ENCODE results near the gene ZNF830.
"Not testable (repeated sequence)": the region's sequence is repeated elsewhere in the genome, so short reads cannot be mapped to it uniquely, and the experiment has no call there.

The ZNF830 gene

GRCh38 chr17:34996422-34997285 lies 35.3 kb downstream of the ZNF830 start:
- Histone ChIP-seq H3K36me3 (ENCODE audit: control insufficient read depth, insufficient read depth, low read length) (peaks cover 80% of the 10 kb centered on the region), H3K9me3 (ENCODE audit: control insufficient read depth, insufficient read depth, low read length) (no peaks in the 10 kb centered on the region), H3K9ac (ENCODE audit: low read depth, low read length) (no peak overlapping the region), H3K27me3 (ENCODE audit: control insufficient read depth, insufficient read depth, low read length) (no peaks in the 10 kb centered on the region), H3K4me3 (ENCODE audit: low read depth, low read length) (no peak overlapping the region), H3K4me1 (ENCODE audit: control insufficient read depth, insufficient read depth, low read length) (no peaks in the 10 kb centered on the region)

DNA sequence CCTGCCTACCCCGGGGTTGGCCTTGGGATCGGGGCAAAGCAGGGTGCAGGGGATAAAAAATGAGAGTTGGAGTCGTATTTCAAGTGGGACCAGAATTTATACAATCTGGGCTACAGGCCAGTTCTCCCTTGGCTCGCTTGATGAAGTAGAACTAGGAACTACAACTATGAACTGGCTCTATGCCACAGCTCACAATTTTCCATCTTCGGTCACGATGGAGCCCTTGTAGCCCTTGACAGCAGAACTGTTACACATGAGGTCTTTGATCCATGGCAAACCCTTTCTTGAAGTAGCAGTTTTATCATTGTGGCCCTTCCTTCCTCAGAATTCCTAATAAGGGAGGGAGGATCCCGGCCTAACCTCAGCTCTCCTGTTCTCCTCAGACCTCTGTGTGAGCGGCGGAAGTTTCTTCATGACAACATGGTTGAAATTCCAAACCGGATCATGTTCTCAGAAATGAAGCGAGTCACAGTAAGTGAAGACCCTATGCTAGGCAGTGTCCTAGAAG lies 36.1 kb downstream of the ZNF830 start:
- Histone ChIP-seq H3K9me3 (ENCODE audit: control insufficient read depth, insufficient read depth, low read length) (no peaks in the 10 kb centered on the region), H3K4me1 (ENCODE audit: control insufficient read depth, insufficient read depth, low read length) (no peaks in the 10 kb centered on the region), H3K27me3 (ENCODE audit: control insufficient read depth, insufficient read depth, low read length) (no peaks in the 10 kb centered on the region), H3K36me3 (ENCODE audit: control insufficient read depth, insufficient read depth, low read length) (peaks cover 80% of the 10 kb centered on the region), H3K9ac (ENCODE audit: low read depth, low read length) (no peak overlapping the region), H3K4me3 (ENCODE audit: low read depth, low read length) (no peak overlapping the region)

DNA sequence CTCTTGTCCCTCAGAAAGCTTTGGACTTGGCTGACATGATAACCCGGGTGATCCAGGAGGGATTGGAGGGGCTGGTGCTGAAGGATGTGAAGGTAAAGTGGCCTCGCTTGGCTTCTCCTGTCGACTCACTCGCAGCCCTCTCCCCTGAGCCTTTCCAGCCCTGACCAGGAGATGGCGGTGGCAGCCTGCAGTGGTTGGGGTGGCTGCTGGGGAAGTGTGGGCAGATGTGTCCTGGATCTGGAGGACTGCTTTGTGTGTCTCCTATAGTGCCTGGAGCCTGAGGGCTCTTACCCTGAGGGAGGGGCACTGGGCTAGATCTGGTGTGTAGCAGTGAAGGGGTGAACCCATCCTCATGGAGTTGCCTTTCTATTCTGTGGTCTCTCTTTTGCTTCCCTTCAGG lies 36.9 kb downstream of the ZNF830 start:
- Histone ChIP-seq H3K4me1 (ENCODE audit: control insufficient read depth, insufficient read depth, low read length) (no peaks in the 10 kb centered on the region), H3K4me3 (ENCODE audit: low read depth, low read length) (no peak overlapping the region), H3K27me3 (ENCODE audit: control insufficient read depth, insufficient read depth, low read length) (no peaks in the 10 kb centered on the region), H3K9me3 (ENCODE audit: control insufficient read depth, insufficient read depth, low read length) (no peaks in the 10 kb centered on the region), H3K9ac (ENCODE audit: low read depth, low read length) (no peak overlapping the region), H3K36me3 (ENCODE audit: control insufficient read depth, insufficient read depth, low read length) (peaks cover 80% of the 10 kb centered on the region)

GRCh38 chr17:34999456-34999855 lies 38.1 kb downstream of the ZNF830 start:
- peaks cover 78% of the 10 kb centered on the region for H3K36me3 ChIP-seq (ENCODE audit: control insufficient read depth, insufficient read depth, low read length)
- H3K27me3 ChIP-seq (ENCODE audit: control insufficient read depth, insufficient read depth, low read length) = no peaks in the 10 kb centered on the region
- H3K9ac ChIP-seq (ENCODE audit: low read depth, low read length) = no peak overlapping the region
- no peaks in the 10 kb centered on the region for H3K4me1 ChIP-seq (ENCODE audit: control insufficient read depth, insufficient read depth, low read length)
- H3K4me3 ChIP-seq (ENCODE audit: low read depth, low read length) = no peak overlapping the region
- H3K9me3 ChIP-seq (ENCODE audit: control insufficient read depth, insufficient read depth, low read length) = no peaks in the 10 kb centered on the region

DNA sequence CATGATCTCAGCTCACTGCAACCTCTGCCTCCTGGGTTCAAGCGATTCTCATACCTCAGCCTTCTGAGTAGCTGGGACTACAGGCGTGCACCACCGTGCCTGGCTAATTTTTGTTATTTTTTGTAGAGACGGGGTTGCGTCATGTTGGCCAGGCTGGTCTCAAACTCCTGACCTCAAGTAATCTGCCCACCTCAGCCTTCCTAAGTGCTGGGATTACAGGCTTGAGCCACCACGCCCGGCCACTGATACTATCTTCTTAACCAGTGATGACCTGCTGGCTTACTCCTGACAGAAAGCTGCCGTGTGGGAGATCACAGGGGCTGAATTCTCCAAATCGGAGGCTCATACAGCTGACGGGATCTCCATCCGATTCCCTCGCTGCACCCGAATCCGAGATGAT lies 39.6 kb downstream of the ZNF830 start:
- H3K4me3 ChIP-seq (ENCODE audit: low read depth, low read length); H3K4me1 ChIP-seq (ENCODE audit: control insufficient read depth, insufficient read depth, low read length); H3K9me3 ChIP-seq (ENCODE audit: control insufficient read depth, insufficient read depth, low read length); H3K27me3 ChIP-seq (ENCODE audit: control insufficient read depth, insufficient read depth, low read length); H3K9ac ChIP-seq (ENCODE audit: low read depth, low read length): not testable (repeated sequence)
- H3K36me3 ChIP-seq (ENCODE audit: control insufficient read depth, insufficient read depth, low read length) = peaks cover 65% of the 10 kb centered on the region

DNA sequence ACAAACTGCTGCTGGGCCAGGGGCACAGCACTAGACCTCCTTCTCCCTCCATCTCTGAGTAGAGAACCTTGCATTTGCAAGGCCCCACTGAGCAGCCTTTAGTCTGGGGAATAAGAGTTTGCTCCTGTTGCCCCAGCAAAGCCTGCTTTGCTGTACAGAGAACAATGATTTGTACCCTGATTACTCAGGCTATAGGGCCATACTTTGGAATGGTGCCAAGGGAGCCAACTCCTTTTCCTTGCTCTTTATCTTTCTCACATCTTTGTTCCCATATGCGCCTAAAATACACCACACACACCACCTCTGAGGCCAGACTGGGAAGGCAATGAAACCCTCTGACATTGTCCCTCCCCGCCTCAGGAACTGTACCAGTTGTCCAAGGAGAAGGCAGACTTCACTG lies 40.2 kb downstream of the ZNF830 start:
- Histone ChIP-seq H3K4me3 (ENCODE audit: low read depth, low read length) (no peak overlapping the region), H3K9me3 (ENCODE audit: control insufficient read depth, insufficient read depth, low read length) (no peaks in the 10 kb centered on the region), H3K36me3 (ENCODE audit: control insufficient read depth, insufficient read depth, low read length) (peaks cover 60% of the 10 kb centered on the region), H3K9ac (ENCODE audit: low read depth, low read length) (no peak overlapping the region), H3K27me3 (ENCODE audit: control insufficient read depth, insufficient read depth, low read length) (no peaks in the 10 kb centered on the region), H3K4me1 (ENCODE audit: control insufficient read depth, insufficient read depth, low read length) (no peaks in the 10 kb centered on the region)

DNA sequence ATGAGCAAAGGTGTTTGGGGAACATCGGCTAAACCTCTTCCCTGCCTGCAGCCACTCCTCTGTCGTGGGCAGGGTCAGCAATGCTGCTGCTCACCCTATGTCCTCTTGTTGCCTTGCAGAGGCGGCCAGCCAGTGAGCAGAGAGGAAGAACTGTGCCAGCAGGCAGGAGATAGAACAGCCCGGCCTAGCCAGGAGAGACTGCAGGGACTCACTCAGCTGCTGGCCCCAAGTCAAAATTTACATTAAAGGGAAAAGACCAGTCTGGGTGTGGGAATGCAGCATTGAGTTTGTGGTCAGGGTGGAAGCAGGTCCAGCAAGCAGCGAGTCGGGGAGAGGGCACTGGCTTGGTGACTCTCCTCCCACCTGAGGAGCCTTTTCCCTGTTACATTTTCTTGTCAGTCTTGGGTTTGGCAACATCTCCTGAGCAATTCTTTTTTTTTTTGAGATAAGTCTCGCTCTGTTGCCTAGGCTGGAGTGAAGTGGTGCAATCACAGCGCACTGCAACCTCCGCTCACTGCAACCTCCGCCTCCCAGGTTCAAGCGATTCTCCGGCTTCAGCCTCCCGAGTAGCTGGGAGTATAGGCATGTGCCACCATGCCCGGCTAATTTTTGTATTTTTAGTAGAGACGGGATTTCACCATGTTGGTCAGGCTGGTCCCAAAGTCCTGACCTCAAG lies 41.7 kb downstream of the ZNF830 start:
- Histone ChIP-seq H3K9ac (ENCODE audit: low read depth, low read length) (no peak overlapping the region), H3K27me3 (ENCODE audit: control insufficient read depth, insufficient read depth, low read length) (no peaks in the 10 kb centered on the region), H3K4me3 (ENCODE audit: low read depth, low read length) (no peak overlapping the region), H3K4me1 (ENCODE audit: control insufficient read depth, insufficient read depth, low read length) (no peaks in the 10 kb centered on the region), H3K9me3 (ENCODE audit: control insufficient read depth, insufficient read depth, low read length) (no peaks in the 10 kb centered on the region), H3K36me3 (ENCODE audit: control insufficient read depth, insufficient read depth, low read length) (peaks cover 55% of the 10 kb centered on the region)

- Histone ChIP-seq H3K4me1 (ENCODE audit: control insufficient read depth, insufficient read depth, low read length) (no peaks in the 10 kb centered on the region), H3K9ac (ENCODE audit: low read depth, low read length) (no peak overlapping the region), H3K36me3 (ENCODE audit: control insufficient read depth, insufficient read depth, low read length) (peaks cover 50% of the 10 kb centered on the region), H3K9me3 (ENCODE audit: control insufficient read depth, insufficient read depth, low read length) (no peaks in the 10 kb centered on the region), H3K4me3 (ENCODE audit: low read depth, low read length) (no peak overlapping the region), H3K27me3 (ENCODE audit: control insufficient read depth, insufficient read depth, low read length) (no peaks in the 10 kb centered on the region)
Observed at GRCh38 chr17:35003778-35004177, 42.4 kb downstream of the ZNF830 start.

GRCh38 chr17:35006345-35006744 lies 45.0 kb downstream of the ZNF830 start:
- no peak overlapping the region for H3K4me3 ChIP-seq (ENCODE audit: low read depth, low read length)
- H3K36me3 ChIP-seq (ENCODE audit: control insufficient read depth, insufficient read depth, low read length) = peaks cover 41% of the 10 kb centered on the region

DNA sequence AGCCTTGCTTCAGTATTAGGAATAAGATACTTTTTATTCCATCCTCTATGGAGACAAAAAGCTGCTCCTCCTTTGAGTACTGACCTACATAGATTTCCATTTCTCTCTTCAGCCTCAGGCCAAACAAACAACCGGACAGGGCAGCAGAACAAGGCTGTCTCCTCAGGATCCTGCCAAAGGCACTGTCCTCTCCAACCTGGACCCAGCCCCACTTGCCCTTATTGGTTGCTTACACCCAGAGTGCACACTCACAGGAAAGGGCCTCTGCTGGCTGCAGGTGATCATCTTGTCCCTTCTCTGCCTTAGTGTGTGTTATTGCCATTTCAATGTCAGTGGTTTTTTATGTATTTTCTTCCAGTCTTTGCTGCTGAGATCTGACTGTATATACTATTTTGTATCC lies 45.6 kb downstream of the ZNF830 start:
- H3K9me3 ChIP-seq (ENCODE audit: control insufficient read depth, insufficient read depth, low read length) = no peaks in the 10 kb centered on the region
- H3K27me3 ChIP-seq (ENCODE audit: control insufficient read depth, insufficient read depth, low read length) = no peaks in the 10 kb centered on the region
- H3K36me3 ChIP-seq (ENCODE audit: control insufficient read depth, insufficient read depth, low read length) = peaks cover 34% of the 10 kb centered on the region
- H3K4me1 ChIP-seq (ENCODE audit: control insufficient read depth, insufficient read depth, low read length) = no peaks in the 10 kb centered on the region
- H3K4me3 ChIP-seq (ENCODE audit: low read depth, low read length) = no peak overlapping the region
- no peak overlapping the region for H3K9ac ChIP-seq (ENCODE audit: low read depth, low read length)

More at GRCh38 chr17:35006345-35006744, 45.0 kb downstream of the ZNF830 start:
- Histone ChIP-seq H3K9me3 (ENCODE audit: control insufficient read depth, insufficient read depth, low read length) (no peaks in the 10 kb centered on the region), H3K4me1 (ENCODE audit: control insufficient read depth, insufficient read depth, low read length) (no peaks in the 10 kb centered on the region), H3K9ac (ENCODE audit: low read depth, low read length) (no peak overlapping the region), H3K27me3 (ENCODE audit: control insufficient read depth, insufficient read depth, low read length) (no peaks in the 10 kb centered on the region)

GRCh38 chr17:35010093-35010492 lies 48.8 kb downstream of the ZNF830 start:
- Histone ChIP-seq H3K4me1 (ENCODE audit: control insufficient read depth, insufficient read depth, low read length) (no peaks in the 10 kb centered on the region), H3K9me3 (ENCODE audit: control insufficient read depth, insufficient read depth, low read length) (no peaks in the 10 kb centered on the region), H3K36me3 (ENCODE audit: control insufficient read depth, insufficient read depth, low read length) (peaks cover 12% of the 10 kb centered on the region), H3K4me3 (ENCODE audit: low read depth, low read length) (no peak overlapping the region), H3K27me3 (ENCODE audit: control insufficient read depth, insufficient read depth, low read length) (no peaks in the 10 kb centered on the region), H3K9ac (ENCODE audit: low read depth, low read length) (no peak overlapping the region)

All from iPS-15b (cell line).